Measurements from ENCODE around the gene GNB1. TPM values are rescaled to one million over a fixed set of nuclear protein-coding genes. Genes with fewer than 3 reads are reported as not detected.

Gene GNB1
- total RNA-seq, 4 donors from 2014 or later, result 150 to 191 (median 159) TPM

- peaks cover 0 to 11% (median 2%) of the 10 kb centered on the region in 4 donors for H3K4me1 ChIP-seq
- TF ChIP-seq EP300 (IDR thresholded peaks at IDR 0.05), result no peak
- no peak for TF ChIP-seq POLR2A (IDR thresholded peaks at IDR 0.05)
- TF ChIP-seq CTCF (IDR thresholded peaks at IDR 0.05), result no peak
- WGBS, 2 donors, result 72 to 87% methylated on average over 8 to 10 of the region's 13 CpGs
- no peak overlapping the region for H3K27ac ChIP-seq
- no peaks in the 10 kb centered on the region for H3K36me3 ChIP-seq
- H3K27me3 ChIP-seq, result peaks cover 0 to 4% of the 10 kb centered on the region in 2 donors
- H3K4me3 ChIP-seq, result no peak overlapping the region
- no peaks in the 10 kb centered on the region for H3K9me3 ChIP-seq
- DNase-seq (ENCODE audit: low spot score in 2 of 2), result no peak
These were observed 10.9 kb upstream of the GNB1 start for GRCh38 chr1:1901641-1902294.

DNA sequence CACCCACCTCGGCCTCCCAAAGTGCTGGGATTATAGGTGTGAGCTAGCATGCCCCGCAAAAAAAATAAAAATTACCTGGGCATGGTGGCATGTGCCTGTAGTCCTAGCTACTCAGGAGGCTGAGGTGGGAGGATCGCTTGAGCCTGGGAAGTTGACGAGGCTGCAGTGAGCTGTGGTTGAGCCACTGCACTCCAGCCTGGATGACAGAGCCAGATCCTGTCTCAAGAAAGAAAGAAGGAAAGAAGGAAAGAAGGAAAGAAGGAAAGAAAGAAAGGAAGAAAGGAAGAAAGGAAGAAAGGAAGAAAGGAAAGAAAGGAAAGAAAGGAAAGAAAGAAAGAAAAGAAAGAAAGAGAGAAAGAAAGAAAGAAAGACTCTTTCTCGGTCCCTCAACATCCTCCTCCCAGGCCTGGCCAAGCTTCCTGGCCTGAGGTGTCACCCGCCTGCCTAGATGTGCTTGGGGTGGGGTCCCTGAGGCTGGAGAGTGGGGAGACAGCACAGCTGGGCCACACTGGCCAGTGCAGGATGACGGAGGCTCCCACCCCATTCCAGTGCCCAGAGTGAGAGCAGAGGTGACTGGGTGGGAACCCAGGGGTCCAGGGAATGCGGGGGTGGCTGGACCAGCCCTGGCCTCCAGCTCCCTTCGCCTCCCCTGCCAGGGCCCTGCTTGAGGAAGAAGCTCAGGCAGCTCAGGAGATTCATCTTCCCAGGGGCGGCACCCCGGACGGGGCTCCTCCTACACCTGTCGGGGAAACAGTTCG, 10.2 kb upstream of the GNB1 start:
- Histone ChIP-seq H3K36me3 (no peaks in the 10 kb centered on the region), H3K4me1 (peaks cover 0 to 4% (median 1%) of the 10 kb centered on the region in 4 donors), H3K9me3 (no peaks in the 10 kb centered on the region), H3K4me3 (no peak overlapping the region), H3K27ac (no peak overlapping the region), H3K27me3 (peaks cover 0 to 8% of the 10 kb centered on the region in 2 donors)
- WGBS, 2 donors, result 80 to 81% methylated on average over 8 to 10 of the region's 14 CpGs
- no peak for DNase-seq (ENCODE audit: low spot score in 2 of 2)
- TF ChIP-seq CTCF (IDR thresholded peaks at IDR 0.05), result no peak
- no peak for TF ChIP-seq POLR2A (IDR thresholded peaks at IDR 0.05)
- no peak for TF ChIP-seq EP300 (IDR thresholded peaks at IDR 0.05)

- H3K4me3 ChIP-seq, result no peak overlapping the region
- no peak for TF ChIP-seq CTCF (IDR thresholded peaks at IDR 0.05)
- TF ChIP-seq POLR2A (IDR thresholded peaks at IDR 0.05), result no peak
- TF ChIP-seq EP300 (IDR thresholded peaks at IDR 0.05), result no peak
- peaks cover 0 to 19% of the 10 kb centered on the region in 2 donors for H3K27me3 ChIP-seq
- no peaks in the 10 kb centered on the region for H3K9me3 ChIP-seq
- no peaks in the 10 kb centered on the region for H3K36me3 ChIP-seq
- H3K4me1 ChIP-seq, result peaks cover 0 to 6% (median 5%) of the 10 kb centered on the region in 4 donors
- DNase-seq (ENCODE audit: low spot score in 2 of 2), result no peak
- 78 to 84% methylated on average over 9 of the region's 9 CpGs for WGBS, 2 donors
- no peak overlapping the region for H3K27ac ChIP-seq
These were observed 9.1 kb upstream of the GNB1 start for GRCh38 chr1:1899967-1900327.

GRCh38 chr1:1899266-1899966, 8.5 kb upstream of the GNB1 start:
- Histone ChIP-seq H3K4me3 (no peak overlapping the region), H3K27me3 (peaks cover 0 to 22% of the 10 kb centered on the region in 2 donors), H3K9me3 (no peaks in the 10 kb centered on the region), H3K36me3 (no peaks in the 10 kb centered on the region), H3K4me1 (peaks cover 0 to 12% (median 11%) of the 10 kb centered on the region in 4 donors), H3K27ac (no peak overlapping the region)
- no peak for DNase-seq (ENCODE audit: low spot score in 2 of 2)
- TF ChIP-seq CTCF (IDR thresholded peaks at IDR 0.05), result no peak
- TF ChIP-seq EP300 (IDR thresholded peaks at IDR 0.05), result no peak
- no peak for TF ChIP-seq POLR2A (IDR thresholded peaks at IDR 0.05)
- WGBS, 2 donors, result 34 to 59% methylated on average over 13 of the region's 16 CpGs

Data from tibial nerve (tissue), 4 donors.